Left lung (tissue), 10 donors: Measurements from ENCODE around the gene SRP72. TPM values are rescaled to one million over a fixed set of nuclear protein-coding genes. Genes with fewer than 3 reads are reported as not detected.
"Not testable (repeated sequence)": the region's sequence is repeated elsewhere in the genome, so short reads cannot be mapped to it uniquely, and the experiment has no call there.

ENCODE experiments used
- ATAC-seq: fragments of 200-7000 bp; cut with Tn5 transposase; one replicate; pipeline ENCODE4 v1.9.1; 2020; ENCODE audit warnings: moderate library complexity
- DNase-seq, 4 donors: peaks; one replicate each; pipeline ENCODE4 v3.0.0-alpha.2; 2013 to 2020
- H3K27ac ChIP-seq, 2 donors: fragments of 200-600 bp; sonication (generic) in 1 of 2; one replicate each; pipeline versions ENCODE4 v1.5.0 to v1.8.0; 2020 to 2021
- H3K27me3 ChIP-seq, 2 donors: fragments of 200-600 bp; sonication (generic) in 1 of 2; one replicate each; pipeline versions ENCODE4 v1.5.0 to v1.8.0; 2020 to 2021
- H3K36me3 ChIP-seq, 2 donors: fragments of 200-600 bp; sonication (generic) in 1 of 2; one replicate each; pipeline versions ENCODE4 v1.5.0 to v1.8.0; 2020 to 2021
- H3K4me1 ChIP-seq, 2 donors: fragments of 200-600 bp; one replicate each; pipeline ENCODE4 v1.8.0; 2021
- H3K4me3 ChIP-seq, 2 donors: fragments of 200-600 bp; sonication (generic) in 1 of 2; one replicate each; pipeline versions ENCODE4 v1.5.0 to v1.8.0; 2020 to 2021; ENCODE audit warnings: mild to moderate bottlenecking in 1 of 2
- H3K9me3 ChIP-seq, 2 donors: fragments of 200-600 bp; sonication (generic) in 1 of 2; one replicate each; pipeline versions ENCODE4 v1.5.0 to v1.8.0; 2020 to 2021
- CTCF ChIP-seq, 2 donors: fragments of 200-600 bp; sonication (generic) in 1 of 2; IDR thresholded peaks; one replicate each; pipeline versions ENCODE4 v1.5.0 to v1.8.0; 2021; ENCODE audit warnings: antibody characterized with exemption in 2 of 2
- intact Hi-C, 2 donors: fragments of 100-400 bp; cut with DNase I; formaldehyde crosslinking; loops; one replicate each; pipeline versions ENCODE4 v1.11.2 to v1.14.2; 2022
- polyA plus RNA-seq, 6 donors: library from polyadenylated mRNA; unstranded; fragments of 120-200 nt; gene quantifications; one replicate each; pipeline ENCODE4 v1.2.1, GENCODE V29; 2013; ENCODE audit not compliant: insufficient read length in 6 of 6
- total RNA-seq, 2 donors: library from RNA; stranded (reverse); fragmentation: NEBNext Ultra II Directional; extraction: Animal tissue kit (Norgen Biotek cat#: 25700); gene quantifications; one replicate each; pipeline ENCODE4 v1.2.1, GENCODE V29; 2021
- donor health status: DM: no; HTN: yes; CAD: no.
- donor health status: DM: no; HTN: no; CAD: no.

SRP72 gene
- total and polyA plus RNA-seq, 8 donors, result 85.3 to 136 (median 116) TPM

GRCh38 chr4:56464581-56464980 lies 2.8 kb upstream of the SRP72 start:
- peaks cover 0 to 33% of the 10 kb centered on the region in 2 donors for H3K36me3 ChIP-seq
- DNase-seq, result no peak
- no peak for ATAC-seq
- no peak for TF ChIP-seq CTCF (IDR thresholded peaks at IDR 0.05)
- no peaks in the 10 kb centered on the region for H3K9me3 ChIP-seq
- no peak overlapping the region for H3K27ac ChIP-seq
- H3K4me3 ChIP-seq, result no peak overlapping the region
- intact Hi-C loops, result no loop called here
- H3K27me3 ChIP-seq, result no peaks in the 10 kb centered on the region
- H3K4me1 ChIP-seq, result peaks cover 24 to 40% of the 10 kb centered on the region in 2 donors

- ATAC-seq, result no peak
- DNase-seq, result no peak
These were observed 1.7 kb upstream of the SRP72 start for GRCh38 chr4:56465599-56466295.

GRCh38 chr4:56466296-56466761 lies 1.1 kb upstream of the SRP72 start:
- peak; percentile 37 for ATAC-seq
- DNase-seq, intact Hi-C loops, H3K9me3 ChIP-seq, H3K27me3 ChIP-seq: not testable (repeated sequence)
- Histone ChIP-seq H3K36me3 (peaks cover 0 to 28% of the 10 kb centered on the region in 2 donors), H3K4me3 (peak overlapping the region; percentile 96 to 97), H3K27ac (peak overlapping the region in 1 of 2 donors; percentile 89), H3K4me1 (peaks cover 24 to 47% of the 10 kb centered on the region in 2 donors)

More at GRCh38 chr4:56465599-56466295, 1.7 kb upstream of the SRP72 start:
- Histone ChIP-seq H3K4me1 (peaks cover 24 to 47% of the 10 kb centered on the region in 2 donors), H3K4me3 (peak overlapping the region; percentile 96 to 97), H3K36me3 (peaks cover 0 to 28% of the 10 kb centered on the region in 2 donors), H3K27ac (no peak overlapping the region), H3K9me3 (no peaks in the 10 kb centered on the region), H3K27me3 (no peaks in the 10 kb centered on the region)
- no peak for TF ChIP-seq CTCF (IDR thresholded peaks at IDR 0.05)
- intact Hi-C loops, result no loop called here

GRCh38 chr4:56466910-56467283 lies 520 bp upstream of the SRP72 start:
- H3K9me3 ChIP-seq, result no peaks in the 10 kb centered on the region
- H3K4me1 ChIP-seq, result peaks cover 24 to 47% of the 10 kb centered on the region in 2 donors
- intact Hi-C loops, result no loop called here
- H3K27me3 ChIP-seq, result no peaks in the 10 kb centered on the region
- DNase-seq, result no peak
- ATAC-seq, result no peak
- peaks cover 0 to 30% of the 10 kb centered on the region in 2 donors for H3K36me3 ChIP-seq
- no peak for TF ChIP-seq CTCF (IDR thresholded peaks at IDR 0.05)
- H3K27ac ChIP-seq, result peak overlapping the region; percentile 89
- peak overlapping the region; percentile 96 to 97 for H3K4me3 ChIP-seq

- Histone ChIP-seq H3K4me1 (peaks cover 24 to 47% of the 10 kb centered on the region in 2 donors), H3K27me3 (no peaks in the 10 kb centered on the region), H3K27ac (peak overlapping the region; percentile 89), H3K36me3 (peaks cover 0 to 30% of the 10 kb centered on the region in 2 donors), H3K4me3 (peak overlapping the region; percentile 96 to 97), H3K9me3 (no peaks in the 10 kb centered on the region)
- peak; percentile 81 for ATAC-seq
- DNase-seq, result peak in 2 of 4 donors; percentile 46 to 48
- intact Hi-C loops, result no loop called here
- TF ChIP-seq CTCF (IDR thresholded peaks at IDR 0.05), result no peak
These were observed 643 bp downstream of the SRP72 start for GRCh38 chr4:56468097-56468422.
